ENCODE results near the gene ITGB3.
"Not testable (repeated sequence)": the region's sequence is repeated elsewhere in the genome, so short reads cannot be mapped to it uniquely, and the experiment has no call there.

The ITGB3 gene

GRCh38 chr17:47208744-47209488 is 44.7 kb upstream of the ITGB3 start, which contains the start of gene MYL4:
MYL4 (plus strand) TSS chr17:47209348; CDS start chr17:47209423, 75 bp downstream.
- no peak for FAIRE-seq
- no peak for TF ChIP-seq CTCF (IDR thresholded peaks at IDR 0.05; ENCODE audit: insufficient read depth, missing control alignments)
- DNase-seq (ENCODE audit: insufficient read length, low spot score) = peak; percentile 39

- FAIRE-seq = no peak
- no peak for TF ChIP-seq CTCF (IDR thresholded peaks at IDR 0.05; ENCODE audit: insufficient read depth, missing control alignments)
Measured at GRCh38 chr17:47209499-47209898, 44.1 kb upstream of the ITGB3 start.

GRCh38 chr17:47210105-47210504 is 43.5 kb upstream of the ITGB3 start:
- no peak for DNase-seq (ENCODE audit: insufficient read length, low spot score)
- no peak for FAIRE-seq
- no peak for TF ChIP-seq CTCF (IDR thresholded peaks at IDR 0.05; ENCODE audit: insufficient read depth, missing control alignments)

More at GRCh38 chr17:47209499-47209898, 44.1 kb upstream of the ITGB3 start:
- no peak for DNase-seq (ENCODE audit: insufficient read length, low spot score)

- TF ChIP-seq CTCF (IDR thresholded peaks at IDR 0.05; ENCODE audit: insufficient read depth, missing control alignments) = no peak
- FAIRE-seq = no peak
- DNase-seq (ENCODE audit: insufficient read length, low spot score) = no peak
Measured at GRCh38 chr17:47210779-47211178, 42.8 kb upstream of the ITGB3 start.

- FAIRE-seq = no peak
- TF ChIP-seq CTCF (IDR thresholded peaks at IDR 0.05; ENCODE audit: insufficient read depth, missing control alignments) = no peak
- DNase-seq (ENCODE audit: insufficient read length, low spot score) = no peak
Measured at GRCh38 chr17:47212458-47212857, 41.2 kb upstream of the ITGB3 start.

GRCh38 chr17:47213540-47213939 is 40.1 kb upstream of the ITGB3 start:
- FAIRE-seq (no peak), DNase-seq (ENCODE audit: insufficient read length, low spot score) (no peak)
- no peak for TF ChIP-seq CTCF (IDR thresholded peaks at IDR 0.05; ENCODE audit: insufficient read depth, missing control alignments)

GRCh38 chr17:47214931-47215330 is 38.7 kb upstream of the ITGB3 start:
- TF ChIP-seq CTCF (IDR thresholded peaks at IDR 0.05; ENCODE audit: insufficient read depth, missing control alignments) = no peak
- FAIRE-seq (no peak), DNase-seq (ENCODE audit: insufficient read length, low spot score) (no peak)

- DNase-seq (ENCODE audit: insufficient read length, low spot score); FAIRE-seq: not testable (repeated sequence)
Measured at GRCh38 chr17:47216821-47217220, 36.8 kb upstream of the ITGB3 start.

GRCh38 chr17:47217279-47217678 is 36.3 kb upstream of the ITGB3 start:
- not testable (repeated sequence) for DNase-seq (ENCODE audit: insufficient read length, low spot score); FAIRE-seq

Measured in D721Med (cell line).